ENCODE data around the gene NOX3.

- no peak for TF ChIP-seq POLR2A (IDR thresholded peaks at IDR 0.05; ENCODE audit: low read depth, low read length)
- TF ChIP-seq POLR2AphosphoS5 (IDR thresholded peaks at IDR 0.05; ENCODE audit: low read depth, low read length) = no peak
Observed at GRCh38 chr6:155419161-155419560, 36.5 kb downstream of the NOX3 start.
